HG03520 (cell line): ENCODE results near the gene TMEM116.

ENCODE experiments used
- ATAC-seq: cut with Tn5 transposase; IDR thresholded peaks from one replicate; pipeline ENCODE4 v1.9.1; 2021; ENCODE audit warnings: mild to moderate bottlenecking, moderate library complexity; ENCODE audit not compliant: unreplicated experiment

TMEM116 gene

GRCh38 chr12:111905502-111905901, 107.5 kb downstream of the TMEM116 start:
- no peak for ATAC-seq

GRCh38 chr12:111904446-111904975, 108.5 kb downstream of the TMEM116 start:
- no peak for ATAC-seq

- ATAC-seq = no peak
Measured at GRCh38 chr12:111901182-111901581, 111.8 kb downstream of the TMEM116 start.

GRCh38 chr12:111894556-111894955, 118.4 kb downstream of the TMEM116 start:
- ATAC-seq = no peak

- ATAC-seq = no peak
Measured at GRCh38 chr12:111893287-111893686, 119.7 kb downstream of the TMEM116 start.

GRCh38 chr12:111887926-111888745, 124.8 kb downstream of the TMEM116 start:
- ATAC-seq = no peak

- ATAC-seq = no peak
Measured at GRCh38 chr12:111886662-111887545, 126.1 kb downstream of the TMEM116 start.

GRCh38 chr12:111881716-111882115, 131.2 kb downstream of the TMEM116 start:
- no peak for ATAC-seq
